GM12801 (cell line): ENCODE data around the gene KCNF1.

ENCODE experiments used
- TF ChIP-seq, protein P1 (sequence below): IDR thresholded peaks from one replicate; pipeline ENCODE4 v1.5.1; 2011; ENCODE audit warnings: control low read depth; ENCODE audit not compliant: insufficient read length; ENCODE audit errors: extremely low read depth

Gene KCNF1

DNA sequence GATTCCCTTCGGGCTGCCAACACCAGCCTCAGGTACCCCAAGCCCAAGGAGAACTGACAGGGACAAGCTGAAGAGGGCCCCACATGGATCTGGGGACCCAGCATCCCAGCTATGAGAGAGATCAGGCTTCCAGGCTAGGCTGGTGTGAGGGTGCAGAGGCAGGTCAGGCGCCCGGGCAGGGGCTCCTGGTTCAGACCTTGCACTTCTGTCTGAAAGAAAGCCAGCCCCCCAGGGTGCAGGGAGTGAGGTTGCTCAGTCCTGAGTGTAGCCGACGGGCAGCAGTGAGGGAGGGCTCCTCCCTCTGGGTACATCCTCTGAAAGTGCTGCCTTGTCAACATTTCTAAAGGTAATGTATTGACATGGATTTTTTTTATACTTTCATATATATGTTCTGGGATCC lies 33.1 kb downstream of the KCNF1 start:
- TF ChIP-seq, protein P1, sequence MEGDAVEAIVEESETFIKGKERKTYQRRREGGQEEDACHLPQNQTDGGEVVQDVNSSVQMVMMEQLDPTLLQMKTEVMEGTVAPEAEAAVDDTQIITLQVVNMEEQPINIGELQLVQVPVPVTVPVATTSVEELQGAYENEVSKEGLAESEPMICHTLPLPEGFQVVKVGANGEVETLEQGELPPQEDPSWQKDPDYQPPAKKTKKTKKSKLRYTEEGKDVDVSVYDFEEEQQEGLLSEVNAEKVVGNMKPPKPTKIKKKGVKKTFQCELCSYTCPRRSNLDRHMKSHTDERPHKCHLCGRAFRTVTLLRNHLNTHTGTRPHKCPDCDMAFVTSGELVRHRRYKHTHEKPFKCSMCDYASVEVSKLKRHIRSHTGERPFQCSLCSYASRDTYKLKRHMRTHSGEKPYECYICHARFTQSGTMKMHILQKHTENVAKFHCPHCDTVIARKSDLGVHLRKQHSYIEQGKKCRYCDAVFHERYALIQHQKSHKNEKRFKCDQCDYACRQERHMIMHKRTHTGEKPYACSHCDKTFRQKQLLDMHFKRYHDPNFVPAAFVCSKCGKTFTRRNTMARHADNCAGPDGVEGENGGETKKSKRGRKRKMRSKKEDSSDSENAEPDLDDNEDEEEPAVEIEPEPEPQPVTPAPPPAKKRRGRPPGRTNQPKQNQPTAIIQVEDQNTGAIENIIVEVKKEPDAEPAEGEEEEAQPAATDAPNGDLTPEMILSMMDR = no peak

DNA sequence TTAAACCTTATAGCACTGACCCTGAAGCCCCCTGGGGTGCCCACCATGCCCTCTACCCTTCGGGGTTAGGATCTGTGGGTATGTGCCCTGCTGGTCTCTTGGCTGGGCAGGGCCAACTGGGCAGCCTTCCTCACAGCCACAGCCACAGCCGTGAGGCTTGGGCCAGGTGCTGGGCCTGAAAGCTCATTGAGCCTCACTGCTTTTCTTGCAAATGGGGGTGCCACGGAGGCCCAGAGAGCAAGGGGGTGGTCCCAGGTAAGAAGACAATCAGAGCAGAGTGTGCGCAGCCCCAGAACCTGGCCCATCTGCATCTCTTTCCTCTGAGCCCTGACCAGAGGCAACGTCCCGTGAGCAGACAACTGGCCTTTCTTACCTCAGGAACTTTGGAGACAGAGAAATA lies 34.7 kb downstream of the KCNF1 start:
- TF ChIP-seq, protein P1 = no peak

- TF ChIP-seq, protein P1 = no peak
Observed at GRCh38 chr2:10947005-10947440, 35.3 kb downstream of the KCNF1 start.

DNA sequence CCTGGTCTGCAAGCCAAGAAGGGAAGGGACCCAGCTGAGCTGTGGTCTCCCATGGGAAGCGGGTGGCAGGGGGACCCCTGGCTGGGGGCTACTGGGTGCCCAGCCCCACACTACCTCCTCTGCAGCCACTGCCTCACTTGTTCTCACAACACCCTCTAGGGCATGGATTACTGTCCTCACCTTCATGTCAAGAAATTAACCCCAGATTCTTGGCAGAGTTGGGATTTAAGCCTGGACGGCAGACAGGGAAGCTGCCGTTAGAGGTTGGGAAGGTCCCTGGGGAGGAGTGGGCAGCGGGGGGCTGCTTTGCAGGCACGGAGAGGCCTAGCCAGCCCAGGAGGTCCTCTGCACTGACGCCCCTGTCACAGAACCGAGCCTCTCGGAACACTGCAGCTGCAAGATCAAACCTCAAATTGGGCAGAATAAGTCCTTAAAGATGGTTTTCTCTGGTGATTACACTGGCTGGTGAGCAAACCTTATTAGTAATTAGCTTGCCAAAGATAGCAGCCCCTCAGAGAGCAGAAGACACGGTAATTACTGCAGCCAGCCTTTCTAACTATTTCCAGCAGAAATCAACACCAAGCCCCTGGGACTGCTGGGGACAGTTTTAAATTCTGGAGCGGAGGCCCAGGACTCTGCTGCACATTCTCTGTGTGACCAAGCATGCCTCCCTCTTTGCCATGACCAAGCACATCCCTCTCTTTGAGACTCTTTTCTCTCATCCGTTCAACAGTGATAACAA lies 35.9 kb downstream of the KCNF1 start:
- TF ChIP-seq, protein P1 = no peak

GRCh38 chr2:10948188-10948564 lies 36.4 kb downstream of the KCNF1 start:
- TF ChIP-seq, protein P1 = no peak

DNA sequence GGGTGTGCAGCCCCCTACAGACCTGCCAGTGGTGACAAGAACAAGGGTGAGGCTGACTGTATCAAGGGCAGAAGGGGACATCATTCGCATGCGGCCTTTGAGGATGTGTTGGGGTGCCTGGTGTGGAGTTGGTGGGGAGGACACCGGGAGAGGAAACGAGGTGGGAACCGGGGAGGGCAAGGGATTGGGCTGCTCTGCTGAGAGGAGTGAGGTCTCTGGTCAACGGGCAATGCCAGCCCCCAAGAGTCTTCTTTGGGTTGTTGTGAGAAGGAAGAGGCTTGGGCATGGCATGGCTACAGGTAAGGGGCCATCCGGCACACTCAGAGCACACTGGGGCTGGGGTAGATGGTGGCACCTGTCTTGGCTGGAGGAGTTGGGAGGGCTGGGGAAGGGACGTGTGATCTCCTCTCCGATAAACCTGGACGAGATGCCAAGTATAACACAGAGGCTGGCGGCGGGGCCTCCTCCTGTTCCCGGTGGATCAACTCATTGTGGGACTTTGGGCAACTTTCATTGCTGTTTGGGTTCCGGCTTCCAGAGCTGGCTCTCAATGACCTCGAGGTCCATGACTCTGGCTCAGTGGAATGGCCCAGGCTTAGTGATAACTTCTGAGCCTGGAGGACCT lies 37.0 kb downstream of the KCNF1 start:
- TF ChIP-seq, protein P1 = no peak

DNA sequence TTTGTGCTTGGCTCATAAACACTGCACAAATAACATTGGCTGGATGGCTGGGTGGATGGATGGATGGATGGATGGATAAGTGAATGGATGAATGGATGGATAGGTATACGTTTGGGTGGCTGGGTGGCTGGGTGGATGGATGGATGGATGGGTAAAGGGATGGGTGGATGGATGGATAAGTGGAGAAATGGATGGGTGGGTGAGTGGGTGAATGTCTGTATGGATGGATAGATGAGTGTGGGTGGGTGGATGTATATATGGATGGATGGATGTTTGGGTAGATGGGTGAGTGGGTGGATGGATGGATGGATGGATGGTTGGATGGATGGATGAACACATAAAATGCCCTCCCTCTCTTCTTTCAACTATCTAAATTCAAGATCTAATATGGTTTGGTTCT lies 38.1 kb downstream of the KCNF1 start:
- TF ChIP-seq, protein P1 = no peak
